ENCODE measurements around the gene UTP3.
A peak's percentile ranks its signal among the peaks of the same experiment; 100 is the strongest.
"Not testable (repeated sequence)": the region's sequence is repeated elsewhere in the genome, so short reads cannot be mapped to it uniquely, and the experiment has no call there.

Gene UTP3, protein sequence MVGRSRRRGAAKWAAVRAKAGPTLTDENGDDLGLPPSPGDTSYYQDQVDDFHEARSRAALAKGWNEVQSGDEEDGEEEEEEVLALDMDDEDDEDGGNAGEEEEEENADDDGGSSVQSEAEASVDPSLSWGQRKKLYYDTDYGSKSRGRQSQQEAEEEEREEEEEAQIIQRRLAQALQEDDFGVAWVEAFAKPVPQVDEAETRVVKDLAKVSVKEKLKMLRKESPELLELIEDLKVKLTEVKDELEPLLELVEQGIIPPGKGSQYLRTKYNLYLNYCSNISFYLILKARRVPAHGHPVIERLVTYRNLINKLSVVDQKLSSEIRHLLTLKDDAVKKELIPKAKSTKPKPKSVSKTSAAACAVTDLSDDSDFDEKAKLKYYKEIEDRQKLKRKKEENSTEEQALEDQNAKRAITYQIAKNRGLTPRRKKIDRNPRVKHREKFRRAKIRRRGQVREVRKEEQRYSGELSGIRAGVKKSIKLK

GRCh38 chr4:70687821-70688794 is at the start of gene UTP3:
TSS of gene UTP3 (plus strand) at chr4:70688532. CDS start at chr4:70688678, 146 bp downstream.
- Mint-ChIP-seq H3K9me3 (no peaks in the 10 kb centered on the region), H3K27me3 (no peaks in the 10 kb centered on the region), H3K4me3 (peak within 1 kb of the TSS; percentile 89), H3K36me3 (peaks cover 7% of the 10 kb centered on the region), H3K4me1 (peaks cover 25% of the 10 kb centered on the region), H3K27ac (peak within 1 kb of the TSS; percentile 99)
- ATAC-seq (ENCODE audit: low read depth) (peak; percentile 87), DNase-seq (ENCODE audit: low spot score in 2 of 2) (peak; percentile 89 to 93)

- no peak for ATAC-seq (ENCODE audit: low read depth)
- H3K27ac Mint-ChIP-seq, result no peak overlapping the region
- DNase-seq (ENCODE audit: low spot score in 2 of 2), result no peak
- peaks cover 13% of the 10 kb centered on the region for H3K4me1 Mint-ChIP-seq
- H3K27me3 Mint-ChIP-seq, result no peaks in the 10 kb centered on the region
- H3K9me3 Mint-ChIP-seq, result no peaks in the 10 kb centered on the region
- no peak overlapping the region for H3K4me3 Mint-ChIP-seq
- peaks cover 6% of the 10 kb centered on the region for H3K36me3 Mint-ChIP-seq
Observed at GRCh38 chr4:70640192-70640591, 48.1 kb upstream of the UTP3 start.

- peaks cover 12% of the 10 kb centered on the region for H3K4me1 Mint-ChIP-seq
- H3K27ac Mint-ChIP-seq, result peak overlapping the region; percentile 76
- DNase-seq (ENCODE audit: low spot score in 2 of 2); H3K4me3 Mint-ChIP-seq; H3K27me3 Mint-ChIP-seq; H3K9me3 Mint-ChIP-seq; H3K36me3 Mint-ChIP-seq; ATAC-seq (ENCODE audit: low read depth): not testable (repeated sequence)
Observed at GRCh38 chr4:70650741-70651140, 37.6 kb upstream of the UTP3 start.

- Mint-ChIP-seq H3K36me3 (peaks cover 5% of the 10 kb centered on the region), H3K4me1 (peaks cover 12% of the 10 kb centered on the region), H3K9me3 (no peaks in the 10 kb centered on the region), H3K27ac (no peak overlapping the region), H3K4me3 (no peak overlapping the region), H3K27me3 (no peaks in the 10 kb centered on the region)
- ATAC-seq (ENCODE audit: low read depth) (peak; percentile 37), DNase-seq (ENCODE audit: low spot score in 2 of 2) (peak in 1 of 2 donors; percentile 7)
Observed at GRCh38 chr4:70651864-70652506, 36.3 kb upstream of the UTP3 start.

DNA sequence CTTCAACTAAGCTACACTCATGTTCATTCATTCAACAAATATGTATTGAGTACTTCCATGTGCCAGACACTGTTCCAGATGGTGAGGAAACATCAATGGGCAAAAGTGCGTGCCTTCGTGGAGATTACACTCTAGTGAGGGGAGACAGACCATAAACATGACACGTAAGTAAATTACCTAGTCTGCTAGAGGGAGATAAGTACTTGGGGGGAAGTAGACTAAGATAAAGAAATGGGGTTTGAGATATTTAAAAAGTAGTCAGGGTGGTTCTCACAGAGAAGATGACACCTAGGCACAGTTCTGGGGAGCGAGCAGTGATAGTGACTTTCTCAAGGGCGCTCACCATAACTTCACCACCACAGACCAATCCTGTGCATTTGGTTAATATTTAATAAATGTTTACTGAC is 33.7 kb upstream of the UTP3 start:
- H3K9me3 Mint-ChIP-seq, result no peaks in the 10 kb centered on the region

GRCh38 chr4:70657326-70657725 is 31.0 kb upstream of the UTP3 start:
- Mint-ChIP-seq H3K27me3 (no peaks in the 10 kb centered on the region), H3K4me3 (no peak overlapping the region), H3K9me3 (no peaks in the 10 kb centered on the region), H3K36me3 (peaks cover 27% of the 10 kb centered on the region), H3K27ac (no peak overlapping the region), H3K4me1 (peaks cover 27% of the 10 kb centered on the region)
- ATAC-seq (ENCODE audit: low read depth) (no peak), DNase-seq (ENCODE audit: low spot score in 2 of 2) (no peak)

More for the DNA sequence above, 33.7 kb upstream of the UTP3 start:
- ATAC-seq (ENCODE audit: low read depth) (no peak), DNase-seq (ENCODE audit: low spot score in 2 of 2) (no peak)
- Mint-ChIP-seq H3K4me3 (no peak overlapping the region), H3K27me3 (no peaks in the 10 kb centered on the region), H3K36me3 (peaks cover 14% of the 10 kb centered on the region), H3K4me1 (peaks cover 20% of the 10 kb centered on the region), H3K27ac (peak overlapping the region; percentile 7)

DNA sequence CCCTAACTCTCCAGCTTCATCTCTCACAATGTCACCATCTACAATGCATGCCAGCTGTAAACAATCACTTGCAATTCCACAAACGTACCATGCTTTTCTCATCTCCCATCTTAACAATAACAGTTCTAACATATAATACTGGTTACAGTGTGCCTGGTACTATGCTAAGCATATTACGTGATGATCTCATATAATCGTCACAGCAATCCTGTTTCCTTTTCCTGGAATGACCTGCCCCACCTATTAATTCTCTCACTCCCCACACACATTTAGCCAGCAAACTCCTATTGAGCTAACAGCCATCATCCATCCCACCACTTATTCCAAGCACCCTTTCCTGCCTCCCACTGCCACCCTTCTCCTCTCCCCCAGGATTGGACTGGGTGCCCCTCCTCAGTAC is 29.9 kb upstream of the UTP3 start:
- DNase-seq (ENCODE audit: low spot score in 2 of 2) (no peak), ATAC-seq (ENCODE audit: low read depth) (no peak)
- Mint-ChIP-seq H3K27ac (peak overlapping the region; percentile 25), H3K9me3 (no peaks in the 10 kb centered on the region), H3K27me3 (no peaks in the 10 kb centered on the region), H3K36me3 (peaks cover 27% of the 10 kb centered on the region), H3K4me3 (peak overlapping the region; percentile 36), H3K4me1 (peaks cover 27% of the 10 kb centered on the region)

DNA sequence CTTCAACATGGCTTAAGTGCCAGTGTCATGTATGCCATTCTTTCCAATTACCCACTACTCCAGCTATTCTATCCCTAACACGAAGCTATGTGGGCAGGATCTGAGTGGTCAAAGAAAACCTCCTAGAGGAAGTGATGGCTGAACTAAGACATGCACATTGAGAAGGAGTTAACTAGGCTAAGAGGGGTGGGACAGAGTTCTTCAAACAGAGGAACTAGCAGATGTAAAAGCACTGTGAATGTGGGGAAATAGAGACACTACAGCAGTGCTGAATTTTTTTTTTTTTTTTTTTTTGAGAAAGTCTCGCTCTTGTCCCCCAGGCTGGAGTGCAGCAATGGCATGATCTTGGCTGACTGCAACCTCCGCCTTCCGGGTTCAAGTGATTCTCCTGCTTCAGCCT is 28.2 kb upstream of the UTP3 start:
- DNase-seq (ENCODE audit: low spot score in 2 of 2) (no peak), ATAC-seq (ENCODE audit: low read depth) (peak; percentile 29)
- peak overlapping the region; percentile 64 for H3K27ac Mint-ChIP-seq
- peaks cover 24% of the 10 kb centered on the region for H3K4me1 Mint-ChIP-seq
- no peaks in the 10 kb centered on the region for H3K27me3 Mint-ChIP-seq
- no peaks in the 10 kb centered on the region for H3K9me3 Mint-ChIP-seq
- peak overlapping the region; percentile 84 for H3K4me3 Mint-ChIP-seq
- peaks cover 24% of the 10 kb centered on the region for H3K36me3 Mint-ChIP-seq

GRCh38 chr4:70661309-70661922 is 26.9 kb upstream of the UTP3 start:
- not testable (repeated sequence) for ATAC-seq (ENCODE audit: low read depth); DNase-seq (ENCODE audit: low spot score in 2 of 2); H3K27me3 Mint-ChIP-seq; H3K9me3 Mint-ChIP-seq
- H3K27ac Mint-ChIP-seq, result peak overlapping the region; percentile 64
- H3K4me3 Mint-ChIP-seq, result peak overlapping the region; percentile 64
- H3K36me3 Mint-ChIP-seq, result peaks cover 24% of the 10 kb centered on the region
- peaks cover 26% of the 10 kb centered on the region for H3K4me1 Mint-ChIP-seq

GRCh38 chr4:70666369-70666768 is 22.0 kb upstream of the UTP3 start, which contains the start of gene JCHAIN:
TSS of gene JCHAIN (minus strand) at chr4:70666508. CDS start at chr4:70666490, 18 bp downstream.
- H3K4me1 Mint-ChIP-seq, result peaks cover 25% of the 10 kb centered on the region
- H3K27me3 Mint-ChIP-seq, result no peaks in the 10 kb centered on the region
- H3K4me3 Mint-ChIP-seq, result peak within 1 kb of the TSS; percentile 89
- H3K27ac Mint-ChIP-seq, result peak within 1 kb of the TSS; percentile 87
- no peaks in the 10 kb centered on the region for H3K9me3 Mint-ChIP-seq
- DNase-seq (ENCODE audit: low spot score in 2 of 2), result no peak
- peaks cover 6% of the 10 kb centered on the region for H3K36me3 Mint-ChIP-seq
- ATAC-seq (ENCODE audit: low read depth), result peak; percentile 69

- peak overlapping the region; percentile 69 for H3K27ac Mint-ChIP-seq
- ATAC-seq (ENCODE audit: low read depth) (no peak), DNase-seq (ENCODE audit: low spot score in 2 of 2) (no peak)
- H3K9me3 Mint-ChIP-seq, result no peaks in the 10 kb centered on the region
- no peaks in the 10 kb centered on the region for H3K27me3 Mint-ChIP-seq
- H3K4me3 Mint-ChIP-seq, result peak overlapping the region; percentile 21
- peaks cover 24% of the 10 kb centered on the region for H3K4me1 Mint-ChIP-seq
- no peaks in the 10 kb centered on the region for H3K36me3 Mint-ChIP-seq
Observed at GRCh38 chr4:70667740-70668535, 20.4 kb upstream of the UTP3 start.

DNA sequence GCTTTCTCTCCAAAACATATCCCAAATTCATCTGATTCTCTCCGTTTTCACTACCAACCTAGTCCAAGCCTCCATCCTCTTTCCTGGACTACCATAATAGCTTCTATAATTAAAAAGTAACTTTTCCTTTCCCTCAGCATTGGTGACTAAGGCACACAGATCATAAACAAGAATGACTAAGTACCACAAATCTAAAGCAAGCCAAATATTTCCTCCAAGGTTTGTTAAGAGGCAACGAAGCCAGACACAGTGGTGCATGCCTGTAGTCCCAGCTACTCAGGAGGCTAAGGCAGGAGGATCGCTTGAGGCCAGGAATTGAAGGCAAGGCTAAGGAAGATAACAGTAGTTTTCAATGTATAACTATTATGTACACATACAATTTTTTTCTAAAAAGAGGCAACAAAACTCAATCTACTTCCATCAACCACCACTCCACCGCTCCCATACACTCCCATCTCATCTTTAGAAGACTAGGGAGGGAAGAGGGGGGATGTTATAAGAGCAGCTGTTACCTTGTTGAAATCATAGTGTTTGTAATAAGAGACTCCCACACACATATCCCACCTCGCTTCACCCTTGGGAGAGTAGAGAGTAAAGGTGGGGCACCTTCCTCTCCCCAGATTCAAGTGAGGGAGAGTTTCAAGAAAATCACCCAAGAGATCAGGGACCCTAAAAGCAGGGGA is 17.9 kb upstream of the UTP3 start:
- H3K36me3 Mint-ChIP-seq, result no peaks in the 10 kb centered on the region
- H3K4me3 Mint-ChIP-seq, result no peak overlapping the region
- no peaks in the 10 kb centered on the region for H3K27me3 Mint-ChIP-seq
- no peaks in the 10 kb centered on the region for H3K9me3 Mint-ChIP-seq
- H3K27ac Mint-ChIP-seq, result peak overlapping the region; percentile 62
- H3K4me1 Mint-ChIP-seq, result peaks cover 34% of the 10 kb centered on the region
- ATAC-seq (ENCODE audit: low read depth) (no peak), DNase-seq (ENCODE audit: low spot score in 2 of 2) (no peak)
